Cardiac fibroblast (primary cell): ENCODE results near the gene SDK2.

Source experiments
- DNase-seq, 2 donors: peaks; one replicate each; pipeline versions ENCODE4 v3.0.0 to v3.0.0-alpha.2; 2010; ENCODE audit warnings: low read depth in 2 of 2
- H3K4me3 ChIP-seq, 2 donors: replicated peaks in 1 of 2; 1 replicate in 1 of 2; 2 replicates in 1 of 2; pipeline ENCODE4 v1.5.1; 2011; ENCODE audit warnings: low read depth in 2 of 2, low read length in 2 of 2, mild to moderate bottlenecking in 2 of 2, moderate library complexity in 1 of 2
- TF ChIP-seq, protein P1 (sequence below): IDR thresholded peaks from one replicate; pipeline ENCODE4 v1.5.1; 2011; ENCODE audit warnings: low read depth, mild to moderate bottlenecking, low read length, inconsistent platforms

Gene SDK2

DNA sequence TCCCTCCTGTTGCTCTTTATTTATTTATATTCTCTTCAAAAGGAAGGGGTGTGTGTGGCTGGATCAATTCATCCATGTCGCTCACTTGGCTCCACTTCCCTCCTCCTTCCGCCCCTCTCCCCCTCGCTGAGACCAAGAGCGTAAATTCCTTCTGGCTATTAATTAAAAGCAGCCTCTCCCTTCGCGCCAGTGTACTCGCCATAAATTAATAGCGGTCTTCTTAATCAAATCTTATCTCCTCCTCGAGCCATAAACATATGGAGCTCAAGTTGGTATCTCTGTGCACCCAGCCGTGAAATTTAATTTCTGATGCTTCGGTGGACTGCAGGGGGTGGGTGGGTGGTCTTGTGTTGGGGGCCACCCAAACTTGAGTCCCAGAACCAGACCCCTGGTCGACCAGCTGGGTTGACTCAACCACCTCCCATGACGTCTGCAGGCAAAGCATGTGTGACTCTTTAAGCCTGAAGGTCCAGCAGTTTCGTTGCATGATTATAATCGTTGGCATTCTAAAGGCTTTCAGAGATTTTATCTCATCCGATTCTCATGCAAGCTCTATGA, 57.9 kb downstream of the SDK2 start:
- TF ChIP-seq, protein P1, sequence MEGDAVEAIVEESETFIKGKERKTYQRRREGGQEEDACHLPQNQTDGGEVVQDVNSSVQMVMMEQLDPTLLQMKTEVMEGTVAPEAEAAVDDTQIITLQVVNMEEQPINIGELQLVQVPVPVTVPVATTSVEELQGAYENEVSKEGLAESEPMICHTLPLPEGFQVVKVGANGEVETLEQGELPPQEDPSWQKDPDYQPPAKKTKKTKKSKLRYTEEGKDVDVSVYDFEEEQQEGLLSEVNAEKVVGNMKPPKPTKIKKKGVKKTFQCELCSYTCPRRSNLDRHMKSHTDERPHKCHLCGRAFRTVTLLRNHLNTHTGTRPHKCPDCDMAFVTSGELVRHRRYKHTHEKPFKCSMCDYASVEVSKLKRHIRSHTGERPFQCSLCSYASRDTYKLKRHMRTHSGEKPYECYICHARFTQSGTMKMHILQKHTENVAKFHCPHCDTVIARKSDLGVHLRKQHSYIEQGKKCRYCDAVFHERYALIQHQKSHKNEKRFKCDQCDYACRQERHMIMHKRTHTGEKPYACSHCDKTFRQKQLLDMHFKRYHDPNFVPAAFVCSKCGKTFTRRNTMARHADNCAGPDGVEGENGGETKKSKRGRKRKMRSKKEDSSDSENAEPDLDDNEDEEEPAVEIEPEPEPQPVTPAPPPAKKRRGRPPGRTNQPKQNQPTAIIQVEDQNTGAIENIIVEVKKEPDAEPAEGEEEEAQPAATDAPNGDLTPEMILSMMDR, result no peak
- DNase-seq, result no peak

DNA sequence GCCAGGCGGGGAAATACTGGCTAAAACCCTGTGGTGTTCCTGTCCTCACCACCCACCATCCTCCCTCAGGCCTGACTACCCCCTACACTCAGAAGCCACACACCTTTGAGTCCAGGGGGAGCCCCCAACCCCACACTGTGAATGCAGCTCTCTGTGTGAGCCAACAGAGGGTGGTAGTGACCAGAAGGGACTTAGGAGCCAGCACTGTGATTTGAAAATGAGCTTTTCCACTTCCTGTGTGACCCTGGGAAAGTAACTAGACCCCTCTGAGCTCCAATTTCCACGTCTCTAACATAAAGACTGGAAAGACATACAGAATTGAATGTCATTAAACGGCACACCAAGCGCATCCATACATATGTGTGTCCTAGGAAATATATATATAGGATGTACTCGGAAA, 58.7 kb downstream of the SDK2 start:
- TF ChIP-seq, protein P1, result no peak
- H3K4me3 ChIP-seq, result no peak overlapping the region
- DNase-seq, result no peak

More for the DNA sequence above, 57.9 kb downstream of the SDK2 start:
- H3K4me3 ChIP-seq, result no peak overlapping the region

DNA sequence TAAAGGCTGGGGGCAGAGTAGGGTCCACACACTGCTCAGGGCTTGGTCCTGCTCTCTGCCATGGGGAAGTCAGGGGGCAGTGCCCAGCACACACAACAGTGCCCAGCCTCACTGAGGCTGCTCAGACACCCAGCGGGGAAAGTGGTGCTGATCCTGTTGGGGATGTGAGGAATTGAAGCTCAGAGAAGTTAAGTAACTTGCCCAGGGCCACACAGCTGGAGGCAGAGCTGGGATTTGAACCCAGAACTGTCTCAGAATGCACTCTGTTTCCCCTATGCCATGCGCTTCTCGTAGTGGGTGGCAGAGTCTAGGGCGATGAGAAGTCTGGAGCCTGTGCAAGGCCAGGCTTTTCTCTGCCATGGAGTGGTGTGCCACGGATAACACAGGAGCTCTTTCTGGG, 59.3 kb downstream of the SDK2 start:
- TF ChIP-seq, protein P1, result no peak
- no peak overlapping the region for H3K4me3 ChIP-seq
- no peak for DNase-seq

DNA sequence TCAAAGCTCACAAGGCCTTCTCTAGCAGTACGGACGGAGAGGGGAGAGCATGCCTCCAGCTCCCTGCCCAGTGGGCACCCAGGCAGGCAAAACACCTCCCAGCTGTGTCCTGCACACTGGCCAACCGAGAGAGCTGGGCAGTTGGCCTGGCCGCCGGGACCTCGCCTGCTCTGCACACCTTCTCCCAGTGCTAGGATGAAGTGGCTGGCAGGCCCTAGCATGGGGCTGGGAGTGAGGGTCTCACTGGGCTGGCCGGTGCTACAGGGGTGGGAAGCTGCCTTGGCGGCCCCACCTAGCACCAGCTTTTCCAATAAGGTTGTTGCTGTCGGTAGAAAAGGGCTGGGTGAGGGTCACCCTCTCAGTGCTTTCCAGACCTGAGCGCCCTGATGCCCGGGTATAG, 60.2 kb downstream of the SDK2 start:
- TF ChIP-seq, protein P1, result no peak
- no peak for DNase-seq
- H3K4me3 ChIP-seq, result no peak overlapping the region

DNA sequence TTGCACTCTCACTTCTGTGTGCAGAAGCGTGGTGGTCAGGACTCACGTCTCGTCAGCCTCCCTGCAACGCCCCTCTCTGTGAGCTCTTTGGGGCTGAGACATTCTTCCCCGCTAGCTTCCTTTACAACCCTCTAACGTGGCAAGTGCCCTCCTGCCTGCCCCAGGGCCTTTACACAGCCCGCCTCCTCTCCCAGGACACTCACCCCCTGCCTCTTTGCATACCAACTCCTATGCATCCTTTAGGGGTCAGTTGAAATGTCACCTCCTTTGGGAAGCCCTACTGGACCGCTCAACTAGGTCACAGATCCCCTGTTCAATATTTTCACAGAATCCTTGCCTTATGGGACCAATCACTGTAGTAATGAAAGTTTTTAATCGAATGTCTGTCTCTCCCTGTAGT, 61.4 kb downstream of the SDK2 start:
- no peak overlapping the region for H3K4me3 ChIP-seq
- DNase-seq, result no peak
- TF ChIP-seq, protein P1, result no peak

DNA sequence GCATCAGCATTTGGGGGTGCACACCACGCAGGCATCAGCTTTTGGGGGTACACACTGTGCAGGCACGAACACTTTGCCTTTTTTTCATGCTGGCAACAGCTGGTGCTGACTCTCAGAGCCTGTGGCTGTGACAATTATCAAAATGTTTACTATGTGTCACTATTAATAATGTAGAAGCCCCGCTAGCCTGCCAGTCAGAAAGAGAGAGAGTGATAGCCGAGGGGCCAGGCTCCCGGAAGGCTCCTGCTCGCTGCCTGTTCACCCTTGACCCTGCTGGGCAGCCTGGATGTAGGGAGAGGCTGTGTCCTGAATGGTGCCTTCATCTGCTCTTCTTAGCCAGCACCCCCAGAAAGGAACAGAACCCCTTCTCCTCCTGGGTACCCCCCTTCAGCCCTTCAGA, 61.9 kb downstream of the SDK2 start:
- no peak overlapping the region for H3K4me3 ChIP-seq
- DNase-seq, result no peak
- TF ChIP-seq, protein P1, result no peak

DNA sequence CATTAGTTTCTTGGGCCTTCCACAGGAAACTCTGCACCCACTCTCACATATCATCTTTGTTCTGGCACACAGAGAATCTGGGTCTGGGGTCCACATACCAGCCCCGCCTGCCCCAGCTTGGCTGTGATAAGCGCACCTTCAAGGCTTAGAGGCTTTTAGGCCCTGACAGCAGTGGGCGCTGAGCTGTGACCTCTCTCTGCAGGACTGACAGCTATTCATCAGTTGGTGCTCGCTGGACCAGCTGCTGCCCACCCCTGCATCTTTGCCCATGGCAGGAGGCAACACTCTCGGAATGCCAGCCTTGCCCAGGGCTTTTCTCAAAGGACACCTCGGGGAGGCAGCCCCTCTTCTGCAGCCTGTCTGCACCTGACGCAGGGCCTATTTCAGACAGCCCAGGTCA, 62.9 kb downstream of the SDK2 start:
- H3K4me3 ChIP-seq, result no peak overlapping the region
- DNase-seq, result no peak
- TF ChIP-seq, protein P1, result no peak
